GM19468 (cell line): ENCODE measurements around the gene IFITM10.
"Not testable (repeated sequence)": the region's sequence is repeated elsewhere in the genome, so short reads cannot be mapped to it uniquely, and the experiment has no call there.

Experiments used
- ATAC-seq: cut with Tn5 transposase; IDR thresholded peaks from one replicate; pipeline ENCODE4 v1.9.1; 2021; ENCODE audit warnings: mild to moderate bottlenecking, moderate library complexity, moderate number of reproducible peaks; ENCODE audit not compliant: unreplicated experiment; ENCODE audit errors: extremely low read depth

The IFITM10 gene

DNA sequence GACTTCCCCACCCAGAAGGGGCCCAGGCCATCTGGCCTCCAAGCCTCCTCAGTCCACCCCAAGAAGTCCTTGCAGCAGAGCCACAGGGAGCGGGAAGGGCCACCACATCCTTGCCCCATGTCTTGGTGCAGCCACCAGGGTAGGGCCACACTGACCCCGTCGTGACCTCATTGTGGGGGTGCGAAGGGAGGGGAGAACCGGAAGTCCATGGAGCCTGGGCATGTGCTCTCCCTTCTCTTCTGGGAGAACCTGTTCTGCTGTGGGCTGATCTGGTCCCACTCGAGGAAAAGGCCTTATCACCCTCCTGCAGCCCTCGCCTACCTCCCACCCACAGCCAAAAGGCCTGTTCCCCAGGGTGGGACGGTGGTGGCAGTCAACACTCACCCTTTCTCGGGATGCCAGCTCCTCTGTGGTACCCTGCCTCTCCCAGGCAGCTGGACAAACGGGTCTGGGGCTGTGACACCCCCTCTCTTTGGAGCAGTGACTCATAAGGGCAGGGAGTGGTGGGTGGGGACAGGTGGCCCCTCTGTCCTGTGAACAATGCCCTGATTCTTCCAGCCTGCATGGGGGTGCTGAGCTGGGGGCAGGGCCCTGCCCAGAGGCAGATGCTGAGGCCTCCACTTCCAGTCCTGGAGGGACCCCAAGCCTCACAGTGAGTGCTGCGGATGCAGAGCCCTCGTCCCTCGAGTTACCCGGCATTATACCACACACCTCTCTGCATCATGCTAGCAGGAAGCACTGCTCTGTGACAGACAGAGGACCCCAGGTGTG, 27.9 kb upstream of the IFITM10 start:
- no peak for ATAC-seq

DNA sequence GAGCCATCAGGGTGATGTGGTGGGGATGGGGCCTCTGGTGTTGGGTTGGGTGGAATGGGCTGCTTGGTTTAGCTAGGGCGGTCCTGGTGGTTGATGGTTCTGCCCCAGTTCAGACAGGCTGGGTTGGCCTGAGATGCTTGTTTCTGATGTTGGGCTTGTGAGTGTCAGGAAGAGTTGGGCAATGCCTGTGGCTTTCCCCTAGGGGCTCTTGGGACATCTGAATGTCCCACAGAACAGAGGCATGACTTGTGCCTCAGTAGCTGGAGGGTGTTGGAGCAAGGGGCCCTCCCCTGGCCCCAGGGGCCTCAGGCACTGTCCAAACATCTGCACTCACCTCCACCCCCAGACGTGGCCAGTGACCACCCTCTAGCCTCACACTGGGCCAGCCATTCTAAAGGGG, 27.3 kb upstream of the IFITM10 start:
- ATAC-seq: no peak

GRCh38 chr11:1776944-1777715, 26.7 kb upstream of the IFITM10 start:
- ATAC-seq: no peak

DNA sequence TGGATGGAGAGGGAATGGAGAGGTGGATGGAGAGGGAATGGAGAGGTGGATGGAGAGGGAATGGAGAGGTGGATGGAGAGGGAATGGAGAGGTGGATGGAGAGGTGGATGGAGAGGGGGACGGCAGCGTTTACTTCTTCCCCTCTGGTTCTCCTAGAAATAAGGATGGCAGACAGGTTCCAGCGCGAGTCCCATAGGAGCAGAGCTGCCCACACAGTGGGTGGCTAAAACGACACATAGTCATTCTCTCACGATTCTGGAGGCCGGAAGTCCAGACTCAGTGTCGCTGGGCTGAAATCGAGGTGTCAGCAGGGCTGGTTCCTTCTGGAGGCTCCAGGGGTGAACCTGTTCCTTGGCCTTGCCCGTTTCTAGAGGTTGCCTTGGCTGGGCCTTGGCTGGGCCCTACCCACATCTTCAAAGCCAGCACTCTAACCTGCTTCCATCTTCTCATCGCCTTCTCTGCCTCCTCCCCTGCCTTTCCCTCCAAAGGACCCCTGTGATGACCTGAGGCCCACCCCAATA, 26.0 kb upstream of the IFITM10 start:
- ATAC-seq: no peak

DNA sequence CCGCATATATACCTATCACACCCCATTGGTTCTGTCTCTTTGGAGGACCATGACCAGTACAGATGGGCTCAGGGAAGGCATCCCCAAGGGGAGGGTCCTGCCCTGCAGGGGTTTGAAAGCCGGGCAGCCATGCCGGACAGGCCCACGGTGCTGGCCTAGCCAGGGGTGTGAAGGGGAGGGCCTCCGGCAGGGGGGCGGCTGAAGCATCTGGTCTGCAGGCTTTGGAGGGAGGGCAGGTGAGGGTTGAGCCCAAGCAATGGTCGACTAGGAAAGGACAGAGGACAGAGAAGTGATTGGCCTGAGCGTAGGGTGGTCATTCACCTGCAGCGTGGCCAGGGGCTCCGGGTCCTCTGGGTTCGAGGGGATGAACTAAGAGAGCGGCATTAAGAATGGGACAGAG, 24.5 kb upstream of the IFITM10 start:
- no peak for ATAC-seq

DNA sequence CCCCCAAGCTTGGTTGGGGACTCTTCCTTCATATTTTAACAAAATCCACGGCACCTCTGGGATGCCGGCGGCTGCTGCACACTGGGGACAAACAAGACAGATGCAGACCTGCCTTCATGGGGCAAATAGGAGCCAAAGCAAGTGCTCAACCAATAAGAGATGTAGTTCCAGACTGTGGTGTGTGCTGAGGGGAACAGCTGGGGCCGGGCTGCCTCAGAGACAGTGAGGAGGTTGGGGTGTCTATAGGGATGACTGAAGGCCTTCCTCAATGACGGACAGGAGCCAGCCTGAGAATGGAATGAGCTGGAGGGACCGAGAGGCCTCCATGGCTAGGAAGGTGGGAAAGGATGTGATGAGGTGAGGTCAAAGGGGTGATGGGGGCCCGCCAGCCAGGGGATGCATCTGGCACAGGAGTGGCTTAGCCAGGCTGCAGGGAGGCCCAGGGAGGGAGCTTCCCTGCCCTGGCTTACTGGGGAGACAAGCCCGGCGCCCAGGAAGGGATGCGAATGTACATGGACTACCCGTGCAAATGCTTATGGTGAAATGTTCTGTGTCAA, 23.7 kb upstream of the IFITM10 start:
- ATAC-seq: no peak

- ATAC-seq: no peak
Observed at GRCh38 chr11:1773131-1773993, 23.0 kb upstream of the IFITM10 start.

- ATAC-seq: no peak
Observed at GRCh38 chr11:1772270-1773130, 22.1 kb upstream of the IFITM10 start.

DNA sequence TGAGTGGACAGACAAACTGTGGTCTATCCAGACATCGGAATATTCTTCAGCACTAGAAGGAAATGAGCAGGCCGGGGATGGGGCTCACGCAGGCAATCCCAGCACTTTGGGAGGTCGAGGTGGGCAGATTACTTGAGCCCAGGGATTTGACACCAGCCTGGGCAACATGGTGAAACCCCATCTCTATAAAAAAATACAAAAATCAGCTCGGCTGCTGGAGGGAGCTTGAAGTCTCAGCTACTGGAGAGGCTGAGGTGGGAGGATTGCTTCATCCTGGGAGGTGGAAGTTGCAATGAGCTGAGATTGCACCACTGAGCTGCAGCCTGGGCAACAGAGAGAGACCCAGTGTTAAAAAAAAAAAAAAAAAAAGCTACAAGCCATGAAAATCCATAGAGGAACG, 21.3 kb upstream of the IFITM10 start:
- ATAC-seq: no peak

GRCh38 chr11:1771273-1771672, 20.9 kb upstream of the IFITM10 start:
- no peak for ATAC-seq

DNA sequence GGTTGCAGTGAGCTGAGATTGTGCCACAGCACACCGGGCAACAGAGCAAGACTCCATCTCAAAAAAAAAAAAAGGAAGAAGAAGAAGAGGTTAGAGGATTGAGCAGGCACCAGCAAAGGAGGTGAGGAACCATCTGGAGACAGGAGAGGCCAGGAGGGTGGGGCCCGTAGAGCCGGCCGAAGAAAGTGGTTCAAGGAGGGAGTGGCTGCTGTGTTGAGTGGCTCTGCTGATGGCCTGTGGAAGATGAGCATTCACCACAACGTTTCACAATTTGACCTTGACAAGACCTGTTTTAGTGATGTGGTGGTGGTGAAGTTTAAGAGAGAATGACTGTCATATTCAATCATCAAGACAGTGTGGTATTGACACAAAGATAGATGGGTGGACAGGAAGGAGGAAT, 20.1 kb upstream of the IFITM10 start:
- ATAC-seq: no peak

GRCh38 chr11:1770061-1770460, 19.7 kb upstream of the IFITM10 start:
- no peak for ATAC-seq

DNA sequence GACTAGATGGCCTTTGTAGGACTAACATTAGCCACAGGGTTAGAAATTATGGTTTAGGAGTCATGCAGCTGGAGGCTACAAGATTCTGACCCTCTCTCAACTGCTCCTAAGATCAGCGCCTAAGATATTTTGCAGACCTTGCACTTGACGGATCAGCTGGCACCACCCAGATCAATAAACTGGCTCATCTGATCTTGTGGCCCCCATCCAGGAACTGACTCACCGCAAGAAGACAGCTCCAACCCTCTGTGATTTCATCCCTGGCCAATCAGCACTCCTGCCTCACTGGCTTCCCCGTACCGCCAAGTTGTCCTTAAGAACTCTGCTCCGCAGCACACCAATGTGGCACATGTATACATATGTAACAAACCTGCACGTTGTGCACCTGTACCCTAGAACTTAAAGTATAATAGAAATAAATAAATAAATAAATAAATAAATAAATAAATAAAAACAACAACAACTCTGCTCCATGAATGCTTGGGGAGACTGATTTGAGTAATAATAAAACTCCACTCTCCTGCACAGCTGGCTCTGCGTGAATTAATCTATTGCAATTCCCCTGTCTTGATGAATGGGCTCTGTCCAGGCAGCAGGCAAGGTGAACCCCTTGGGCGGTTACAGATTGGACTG, 19.0 kb upstream of the IFITM10 start:
- ATAC-seq: not testable (repeated sequence)

- ATAC-seq: no peak
Observed at GRCh38 chr11:1768141-1768469, 17.7 kb upstream of the IFITM10 start.

- no peak for ATAC-seq
Observed at GRCh38 chr11:1767399-1768140, 17.2 kb upstream of the IFITM10 start.

- no peak for ATAC-seq
Observed at GRCh38 chr11:1766719-1767398, 16.5 kb upstream of the IFITM10 start.

- no peak for ATAC-seq
Observed at GRCh38 chr11:1765871-1766718, 15.7 kb upstream of the IFITM10 start.
